ENCODE measurements around the gene SORCS1.

SORCS1 gene

DNA sequence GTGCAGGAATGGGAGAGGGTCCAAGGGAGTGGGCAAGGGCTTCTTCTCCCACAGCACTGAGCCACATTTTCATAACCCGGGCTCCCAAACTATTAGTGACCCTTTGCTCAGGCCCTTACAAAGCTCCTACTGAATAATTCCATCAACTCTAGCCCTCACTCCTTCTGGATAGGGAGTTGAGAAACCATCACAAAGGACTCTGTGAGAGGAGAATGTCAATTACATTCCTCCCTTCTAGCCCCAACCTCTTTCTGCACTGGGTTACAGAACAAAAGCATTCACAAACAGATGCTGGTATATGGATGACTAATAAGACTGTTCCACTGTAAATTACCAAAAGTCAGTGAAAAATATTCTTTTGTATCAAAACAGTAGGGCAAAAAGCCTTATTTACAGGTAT lies 203.7 kb downstream of the SORCS1 start:
- DNase-seq (ENCODE audit: low read depth) = no peak
- TF ChIP-seq CTCF (conservative IDR thresholded peaks at IDR 0.05; ENCODE audit: low read depth, low read length) = no peak
- no peak overlapping the region for H3K4me3 ChIP-seq (ENCODE audit: low read length)

DNA sequence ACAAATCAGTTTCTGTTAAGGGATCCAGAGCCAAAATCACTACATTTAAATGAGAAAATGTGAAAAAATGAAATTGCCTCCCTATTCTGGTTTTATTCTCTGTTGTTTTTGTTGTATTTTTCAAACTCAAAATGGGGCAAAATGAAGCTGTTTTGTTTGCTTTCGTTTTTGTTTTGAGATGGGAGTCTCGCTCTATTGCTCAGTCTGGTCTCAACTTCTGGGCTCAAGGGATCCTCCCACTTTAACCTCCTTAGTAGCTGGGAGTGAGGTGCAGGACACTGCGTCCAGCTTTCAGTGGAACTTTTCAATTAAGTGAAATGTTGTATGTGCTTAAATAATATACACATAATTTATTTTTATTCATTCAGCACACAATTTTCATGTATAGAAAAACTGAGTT lies 205.0 kb downstream of the SORCS1 start:
- no peak for TF ChIP-seq CTCF (conservative IDR thresholded peaks at IDR 0.05; ENCODE audit: low read depth, low read length)
- no peak overlapping the region for H3K4me3 ChIP-seq (ENCODE audit: low read length)
- no peak for DNase-seq (ENCODE audit: low read depth)

- H3K4me3 ChIP-seq (ENCODE audit: low read length) = no peak overlapping the region
- no peak for TF ChIP-seq CTCF (conservative IDR thresholded peaks at IDR 0.05; ENCODE audit: low read depth, low read length)
- DNase-seq (ENCODE audit: low read depth) = no peak
Observed at GRCh38 chr10:106958589-106959361, 205.7 kb downstream of the SORCS1 start.

GRCh38 chr10:106957823-106958588 lies 206.5 kb downstream of the SORCS1 start:
- no peak for DNase-seq (ENCODE audit: low read depth)
- no peak overlapping the region for H3K4me3 ChIP-seq (ENCODE audit: low read length)
- TF ChIP-seq CTCF (conservative IDR thresholded peaks at IDR 0.05; ENCODE audit: low read depth, low read length) = no peak

GRCh38 chr10:106956216-106956915 lies 208.1 kb downstream of the SORCS1 start:
- no peak for TF ChIP-seq CTCF (conservative IDR thresholded peaks at IDR 0.05; ENCODE audit: low read depth, low read length)
- DNase-seq (ENCODE audit: low read depth) = no peak
- H3K4me3 ChIP-seq (ENCODE audit: low read length) = no peak overlapping the region

DNA sequence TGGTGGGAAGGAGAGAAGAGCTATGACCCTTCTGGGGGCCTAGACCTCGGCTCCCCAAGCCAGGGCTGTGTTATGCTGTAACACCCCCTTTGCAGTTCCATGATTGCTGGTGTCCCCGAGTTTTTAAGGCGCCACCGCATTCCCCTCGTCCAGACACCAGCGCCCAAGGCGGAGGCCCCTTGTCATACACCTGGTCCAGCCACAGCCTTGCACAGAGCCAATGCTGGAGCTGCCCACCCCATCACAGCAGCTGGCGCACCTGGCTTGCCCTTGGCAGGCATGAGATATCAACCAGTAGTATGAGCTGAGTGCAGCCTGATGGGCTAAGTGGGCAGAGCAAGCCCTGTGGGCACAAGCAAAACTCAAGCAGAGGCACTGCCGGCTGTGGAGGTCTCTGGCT lies 209.4 kb downstream of the SORCS1 start:
- H3K4me3 ChIP-seq (ENCODE audit: low read length) = no peak overlapping the region
- no peak for DNase-seq (ENCODE audit: low read depth)
- TF ChIP-seq CTCF (conservative IDR thresholded peaks at IDR 0.05; ENCODE audit: low read depth, low read length) = no peak

Measured in retinal pigment epithelial cell (primary cell).